HepG2 (cell line): ENCODE measurements around the gene TMED6. TPM values are rescaled to one million over a fixed set of nuclear protein-coding genes. Genes with fewer than 3 reads are reported as not detected.

ENCODE experiments used
- CHD4 ChIP-seq: fragments of 200-600 bp; sonication (generic); IDR thresholded peaks from 2 replicates; pipeline ENCODE4 v1.7.0; 2017; ENCODE audit warnings: mild to moderate bottlenecking, low read length, borderline replicate concordance
- CREB1 ChIP-seq, 2 experiments: fragments of 450-650 bp in 1 of 2; IDR thresholded peaks; 2 replicates each; pipeline ENCODE4 v1.6.1; 2016 to 2017; ENCODE audit warnings: control low read depth in 1 of 2, mild to moderate bottlenecking in 1 of 2, missing compliant biosample characterization in 1 of 2, missing genetic modification characterization in 1 of 2
- CREM ChIP-seq, 2 experiments: sonication (generic) in 1 of 2; formaldehyde crosslinking in 1 of 2; IDR thresholded peaks; 2 replicates each; pipeline versions ENCODE4 v1.4.0 to v1.6.1; 2016 to 2020; ENCODE audit warnings: antibody characterized with exemption in 1 of 2, mild to moderate bottlenecking in 1 of 2, missing genetic modification reagents in 1 of 2
- FOXK2 ChIP-seq: fragments of 450-650 bp; IDR thresholded peaks from 2 replicates; pipeline ENCODE4 v1.6.1; 2016
- KDM4B ChIP-seq: sonication (generic); formaldehyde crosslinking; IDR thresholded peaks from 2 replicates; pipeline ENCODE4 v1.4.0; 2020; ENCODE audit warnings: missing genetic modification reagents
- KLF11 ChIP-seq: IDR thresholded peaks from 2 replicates; pipeline ENCODE4 v1.6.1; 2016; ENCODE audit warnings: missing compliant biosample characterization
- PITX1 ChIP-seq: sonication (generic); formaldehyde crosslinking; IDR thresholded peaks from 2 replicates; pipeline ENCODE4 v1.5.1; 2020; ENCODE audit warnings: mild to moderate bottlenecking, missing genetic modification reagents
- PLRG1 ChIP-seq: fragments of 450-650 bp; conservative IDR thresholded peaks from 2 replicates; pipeline ENCODE4 v1.6.1; 2016
- SALL2 ChIP-seq: sonication (generic); formaldehyde crosslinking; IDR thresholded peaks from 2 replicates; pipeline ENCODE4 v1.8.1; 2023; ENCODE audit warnings: mild to moderate bottlenecking, missing genetic modification reagents, inconsistent platforms
- SNRNP70 ChIP-seq: fragments of 200-400 bp; formaldehyde crosslinking; IDR thresholded peaks from 2 replicates; pipeline ENCODE4 v1.6.1; 2017; ENCODE audit warnings: mild to moderate bottlenecking, low read depth, low read length, moderate library complexity
- TBL1XR1 ChIP-seq: fragments of 150-350 bp; IDR thresholded peaks from 2 replicates; pipeline ENCODE4 v1.6.1; 2014; ENCODE audit warnings: borderline replicate concordance, low read length; ENCODE audit not compliant: partially characterized antibody
- TBX3 ChIP-seq: fragments of 450-650 bp; IDR thresholded peaks from 2 replicates; pipeline ENCODE4 v1.6.1; 2017; ENCODE audit warnings: antibody characterized with exemption, mild to moderate bottlenecking, inconsistent platforms, borderline replicate concordance
- ZBTB26 ChIP-seq: IDR thresholded peaks from 2 replicates; pipeline ENCODE4 v1.6.1; 2016; ENCODE audit warnings: missing compliant biosample characterization, missing genetic modification reagents, borderline replicate concordance
- ZBTB39 ChIP-seq: sonication (generic); formaldehyde crosslinking; IDR thresholded peaks from 2 replicates; pipeline ENCODE4 v1.5.0; 2020; ENCODE audit warnings: missing genetic modification reagents
- ZC3H4 ChIP-seq: sonication (generic); formaldehyde crosslinking; IDR thresholded peaks from 2 replicates; pipeline ENCODE4 v1.4.0; 2020; ENCODE audit warnings: missing genetic modification reagents, borderline replicate concordance
- ZFP1 ChIP-seq: IDR thresholded peaks from 2 replicates; pipeline ENCODE4 v1.6.1; 2016
- ZFP37 ChIP-seq: sonication (generic); formaldehyde crosslinking; IDR thresholded peaks from 2 replicates; pipeline ENCODE4 v1.4.0; 2020; ENCODE audit warnings: missing genetic modification reagents, borderline replicate concordance
- ZFX ChIP-seq: sonication (generic); formaldehyde crosslinking; IDR thresholded peaks from 2 replicates; pipeline ENCODE4 v1.4.0; 2020; ENCODE audit warnings: mild to moderate bottlenecking, low read depth, missing genetic modification reagents, moderate library complexity
- ZNF430 ChIP-seq: sonication (generic); formaldehyde crosslinking; IDR thresholded peaks from 2 replicates; pipeline ENCODE4 v1.9.0; 2021; ENCODE audit warnings: mild to moderate bottlenecking, missing genetic modification reagents
- ZNF432 ChIP-seq: sonication (generic); formaldehyde crosslinking; IDR thresholded peaks from 2 replicates; pipeline ENCODE4 v1.5.0; 2020; ENCODE audit warnings: missing genetic modification reagents, mild to moderate bottlenecking, borderline replicate concordance
- ZNF770 ChIP-seq: sonication (generic); formaldehyde crosslinking; IDR thresholded peaks from 2 replicates; pipeline ENCODE4 v1.5.0; 2020; ENCODE audit warnings: mild to moderate bottlenecking, missing genetic modification reagents
- polyA plus RNA-seq, 8 experiments: library from polyadenylated mRNA; depleted of rRNA in 3 of 8; stranded (reverse) in 7 of 8; unstranded in 1 of 8; fragments of >200 nt; fragmentation: Illumina TruSeq in 4 of 8; extraction: Trizol in 4 of 8; gene quantifications; 2 replicates each; pipeline versions ENCODE4 v1.2.1 to v1.2.3, GENCODE V29; 2011 to 2016; ENCODE audit warnings: low read depth in 4 of 8, missing spikeins in 1 of 8, mixed read lengths in 1 of 8; ENCODE audit not compliant: insufficient read depth in 1 of 8
- total RNA-seq, 5 experiments: library from RNA; depleted of rRNA; stranded (reverse); fragments of >200 nt; fragmentation: Illumina TruSeq; extraction: Trizol; gene quantifications; 2 replicates each; pipeline ENCODE4 v1.2.3, GENCODE V29; 2016; ENCODE audit warnings: low read depth in 1 of 5
- TF ChIP-seq, protein P1 (sequence below), 2 experiments: sonication (generic) in 1 of 2; formaldehyde crosslinking in 1 of 2; IDR thresholded peaks; 2 replicates each; pipeline versions ENCODE4 v1.4.0 to v1.6.1; 2018 to 2020; ENCODE audit warnings: missing genetic modification reagents in 2 of 2, borderline replicate concordance in 1 of 2, low read depth in 1 of 2, mild to moderate bottlenecking in 1 of 2, missing biosample characterization in 1 of 2

The TMED6 gene
- total and polyA plus RNA-seq, 2 of the 13 experiments (the other 11 are each of a cell fraction or from before 2014, with no cell fraction given): 9.8 to 14.4 TPM

GRCh38 chr16:69339289-69340094 is 12.1 kb downstream of the TMED6 start, which contains the start of the genes COG8 and NIP7 (continued):
- TF ChIP-seq ZNF430 (CRISPR knock-in tag) (peak; percentile 98), TBX3 (no peak), ZFX (CRISPR knock-in tag) (peak; percentile 85), CREM (IDR thresholded peaks at IDR 0.05) (peak; percentile 94), CREM (CRISPR knock-in tag; IDR thresholded peaks at IDR 0.05) (no peak; the same call in 1 of the 2 replicates), KDM4B (CRISPR knock-in tag) (peak; percentile 68), ZBTB39 (no peak), SALL2 (peak; percentile 80), ZFP37 (CRISPR knock-in tag) (peak; percentile 88; the same call in 1 of the 2 replicates), ZBTB26 (CRISPR knock-in tag) (peak; percentile 67; the same call in 1 of the 2 replicates), ZC3H4 (CRISPR knock-in tag) (no peak), ZNF432 (CRISPR knock-in tag) (no peak), PITX1 (CRISPR knock-in tag) (peak; percentile 30; the same call in 1 of the 2 replicates), TBL1XR1 (peak; percentile 22), PLRG1 (no peak), SNRNP70 (no peak), ZNF770 (CRISPR knock-in tag) (peak; percentile 64), KLF11 (CRISPR knock-in tag) (no peak; the same call in none of the 2 replicates), FOXK2 (peak; percentile 92), CREB1 (IDR thresholded peaks at IDR 0.05) (peak; percentile 90), CREB1 (CRISPR knock-in tag; IDR thresholded peaks at IDR 0.05) (peak; percentile 94), ZFP1 (CRISPR knock-in tag) (peak; percentile 47; the same call in 1 of the 2 replicates), CHD4 (no peak)
- TF ChIP-seq, protein P1, sequence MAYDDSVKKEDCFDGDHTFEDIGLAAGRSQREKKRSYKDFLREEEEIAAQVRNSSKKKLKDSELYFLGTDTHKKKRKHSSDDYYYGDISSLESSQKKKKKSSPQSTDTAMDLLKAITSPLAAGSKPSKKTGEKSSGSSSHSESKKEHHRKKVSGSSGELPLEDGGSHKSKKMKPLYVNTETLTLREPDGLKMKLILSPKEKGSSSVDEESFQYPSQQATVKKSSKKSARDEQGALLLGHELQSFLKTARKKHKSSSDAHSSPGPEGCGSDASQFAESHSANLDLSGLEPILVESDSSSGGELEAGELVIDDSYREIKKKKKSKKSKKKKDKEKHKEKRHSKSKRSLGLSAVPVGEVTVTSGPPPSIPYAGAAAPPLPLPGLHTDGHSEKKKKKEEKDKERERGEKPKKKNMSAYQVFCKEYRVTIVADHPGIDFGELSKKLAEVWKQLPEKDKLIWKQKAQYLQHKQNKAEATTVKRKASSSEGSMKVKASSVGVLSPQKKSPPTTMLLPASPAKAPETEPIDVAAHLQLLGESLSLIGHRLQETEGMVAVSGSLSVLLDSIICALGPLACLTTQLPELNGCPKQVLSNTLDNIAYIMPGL (CRISPR knock-in tag; IDR thresholded peaks at IDR 0.05; ENCODE audit: borderline replicate concordance in 1 of 2, low read depth in 1 of 2): peak; percentile 98
